Stomach (tissue), 4 donors: ENCODE data around the gene EPB41L2.
"Not testable (repeated sequence)": the region's sequence is repeated elsewhere in the genome, so short reads cannot be mapped to it uniquely, and the experiment has no call there.

Experiments used
- POLR2A ChIP-seq, 4 donors: fragments of 450-650 bp; IDR thresholded peaks; one replicate each; pipeline ENCODE4 v1.6.1; 2016; ENCODE audit warnings: antibody characterized with exemption in 4 of 4, control low read depth in 2 of 4, mild to moderate bottlenecking in 1 of 4, moderate library complexity in 1 of 4
- POLR2AphosphoS5 ChIP-seq, 3 donors: sonication (generic); formaldehyde crosslinking; IDR thresholded peaks; one replicate each; pipeline ENCODE4 v1.6.1; 2016; ENCODE audit warnings: antibody characterized with exemption in 3 of 3
- TF ChIP-seq, protein P1 (sequence below), 7 experiments: fragments of 450-650 bp in 4 of 7; fragments of 200-600 bp in 3 of 7; sonication (generic) in 3 of 7; IDR thresholded peaks; one replicate each; pipeline ENCODE4 v1.5.1; 2016 to 2019; ENCODE audit warnings: antibody characterized with exemption in 7 of 7, control low read depth in 2 of 7, mild to moderate bottlenecking in 1 of 7

DNA sequence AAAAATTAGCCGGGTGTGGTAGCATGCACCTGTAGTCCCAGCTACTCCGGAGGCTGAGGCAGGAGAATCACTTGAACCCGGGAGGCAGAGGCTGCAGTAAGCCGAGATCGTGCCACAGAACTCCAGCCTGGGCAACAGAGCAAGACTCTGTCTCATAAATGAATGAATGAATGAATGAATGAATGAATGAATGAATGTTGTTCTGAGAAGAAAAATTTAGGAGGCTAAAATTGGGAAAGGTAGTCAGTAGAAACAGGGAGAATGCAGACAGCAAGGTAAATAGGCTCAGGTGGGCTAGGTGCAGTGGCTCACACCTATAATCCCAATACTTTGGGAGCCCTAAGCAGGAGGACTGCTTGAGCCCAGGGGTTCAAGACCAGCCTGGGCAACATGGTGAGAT lies 75.5 kb downstream of the EPB41L2 start:
- not testable (repeated sequence) for TF ChIP-seq POLR2AphosphoS5, POLR2A (IDR thresholded peaks at IDR 0.05)
- TF ChIP-seq, protein P1, sequence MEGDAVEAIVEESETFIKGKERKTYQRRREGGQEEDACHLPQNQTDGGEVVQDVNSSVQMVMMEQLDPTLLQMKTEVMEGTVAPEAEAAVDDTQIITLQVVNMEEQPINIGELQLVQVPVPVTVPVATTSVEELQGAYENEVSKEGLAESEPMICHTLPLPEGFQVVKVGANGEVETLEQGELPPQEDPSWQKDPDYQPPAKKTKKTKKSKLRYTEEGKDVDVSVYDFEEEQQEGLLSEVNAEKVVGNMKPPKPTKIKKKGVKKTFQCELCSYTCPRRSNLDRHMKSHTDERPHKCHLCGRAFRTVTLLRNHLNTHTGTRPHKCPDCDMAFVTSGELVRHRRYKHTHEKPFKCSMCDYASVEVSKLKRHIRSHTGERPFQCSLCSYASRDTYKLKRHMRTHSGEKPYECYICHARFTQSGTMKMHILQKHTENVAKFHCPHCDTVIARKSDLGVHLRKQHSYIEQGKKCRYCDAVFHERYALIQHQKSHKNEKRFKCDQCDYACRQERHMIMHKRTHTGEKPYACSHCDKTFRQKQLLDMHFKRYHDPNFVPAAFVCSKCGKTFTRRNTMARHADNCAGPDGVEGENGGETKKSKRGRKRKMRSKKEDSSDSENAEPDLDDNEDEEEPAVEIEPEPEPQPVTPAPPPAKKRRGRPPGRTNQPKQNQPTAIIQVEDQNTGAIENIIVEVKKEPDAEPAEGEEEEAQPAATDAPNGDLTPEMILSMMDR (IDR thresholded peaks at IDR 0.05): not testable (repeated sequence)
